ENCODE measurements around the gene VAMP8.
A peak's percentile ranks its signal among the peaks of the same experiment; 100 is the strongest.

- TF ChIP-seq CTCF (IDR thresholded peaks at IDR 0.05) (peak; percentile 42 to 74 (median 69)), EP300 (IDR thresholded peaks at IDR 0.05) (no peak), POLR2A (IDR thresholded peaks at IDR 0.05) (peak; percentile 67)
Observed at GRCh38 chr2:85602476-85603234, 25.3 kb downstream of the VAMP8 start, which contains the start of gene TMEM150A.
